ENCODE results near the gene TMEM208.

The TMEM208 gene

GRCh38 chr16:67191411-67191994, 35.4 kb upstream of the TMEM208 start:
- in situ Hi-C loops (cut with MboI; ENCODE audit: low sequenced_read_pairs), result no loop called here

- in situ Hi-C loops (cut with MboI; ENCODE audit: low sequenced_read_pairs), result no loop called here
Observed at GRCh38 chr16:67191995-67192681, 34.8 kb upstream of the TMEM208 start, which contains the start of gene E2F4. E2F4 (plus strand) TSS chr16:67192155; CDS start chr16:67192228, 73 bp downstream.

- in situ Hi-C loops (cut with MboI; ENCODE audit: low sequenced_read_pairs), result no loop called here
Observed at GRCh38 chr16:67192781-67193361, 34.1 kb upstream of the TMEM208 start.

- in situ Hi-C loops (cut with MboI; ENCODE audit: low sequenced_read_pairs), result no loop called here
Observed at GRCh38 chr16:67193536-67193935, 33.4 kb upstream of the TMEM208 start.

- in situ Hi-C loops (cut with MboI; ENCODE audit: low sequenced_read_pairs), result no loop called here
Observed at GRCh38 chr16:67194260-67194659, 32.7 kb upstream of the TMEM208 start.

GRCh38 chr16:67195676-67196075, 31.3 kb upstream of the TMEM208 start:
- in situ Hi-C loops (cut with MboI; ENCODE audit: low sequenced_read_pairs), result no loop called here

GRCh38 chr16:67196881-67197280, 30.0 kb upstream of the TMEM208 start:
- in situ Hi-C loops (cut with MboI; ENCODE audit: low sequenced_read_pairs), result no loop called here

- in situ Hi-C loops (cut with MboI; ENCODE audit: low sequenced_read_pairs), result no loop called here
Observed at GRCh38 chr16:67197704-67198103, 29.2 kb upstream of the TMEM208 start.

- in situ Hi-C loops (cut with MboI; ENCODE audit: low sequenced_read_pairs), result no loop called here
Observed at GRCh38 chr16:67198238-67198734, 28.6 kb upstream of the TMEM208 start.

- in situ Hi-C loops (cut with MboI; ENCODE audit: low sequenced_read_pairs), result no loop called here
Observed at GRCh38 chr16:67199011-67199807, 27.7 kb upstream of the TMEM208 start, which contains the start of gene ELMO3. ELMO3 (plus strand) TSS chr16:67199131; CDS start chr16:67199327, 196 bp downstream.

GRCh38 chr16:67199808-67200198, 27.1 kb upstream of the TMEM208 start:
- in situ Hi-C loops (cut with MboI; ENCODE audit: low sequenced_read_pairs), result no loop called here

- in situ Hi-C loops (cut with MboI; ENCODE audit: low sequenced_read_pairs), result no loop called here
Observed at GRCh38 chr16:67200491-67200890, 26.4 kb upstream of the TMEM208 start.

- in situ Hi-C loops (cut with MboI; ENCODE audit: low sequenced_read_pairs), result no loop called here
Observed at GRCh38 chr16:67201411-67202345, 25.3 kb upstream of the TMEM208 start.

- in situ Hi-C loops (cut with MboI; ENCODE audit: low sequenced_read_pairs), result no loop called here
Observed at GRCh38 chr16:67202426-67202825, 24.5 kb upstream of the TMEM208 start.

GRCh38 chr16:67202956-67203493, 23.9 kb upstream of the TMEM208 start:
- in situ Hi-C loops (cut with MboI; ENCODE audit: low sequenced_read_pairs), result no loop called here

GRCh38 chr16:67204076-67204475, 22.9 kb upstream of the TMEM208 start:
- in situ Hi-C loops (cut with MboI; ENCODE audit: low sequenced_read_pairs), result no loop called here

- in situ Hi-C loops (cut with MboI; ENCODE audit: low sequenced_read_pairs), result no loop called here
Observed at GRCh38 chr16:67206129-67206837, 20.6 kb upstream of the TMEM208 start.

- in situ Hi-C loops (cut with MboI; ENCODE audit: low sequenced_read_pairs), result no loop called here
Observed at GRCh38 chr16:67206838-67207248, 20.1 kb upstream of the TMEM208 start.

Measured in HL-60/S4 treated with phorbol 12-myristate 13-acetate at 8.2 ng/mL for 4 days and 3 days (cell line).